H1 (cell line): ENCODE results near the gene OPCML. TPM values are rescaled to one million over a fixed set of nuclear protein-coding genes. Genes with fewer than 3 reads are reported as not detected.

ENCODE experiments used
- CTCF ChIA-PET: fragments of 300-600 bp; sonication (Branson Sonifier 250); formaldehyde crosslinking; loops from one replicate; lab custom pipeline; 2021; ENCODE audit not compliant: partially characterized antibody; lab: Charles Lee
- POLR2A ChIA-PET: fragments of 300-600 bp; sonication (Branson Sonifier 250); formaldehyde crosslinking; loops from one replicate; lab custom pipeline; 2021; ENCODE audit warnings: inconsistent platforms; ENCODE audit not compliant: partially characterized antibody; lab: Charles Lee
- DNase-seq, 2 experiments: peaks; one replicate each; pipeline versions ENCODE4 v3.0.0 to v3.0.0-alpha.2; 2010 to 2022; ENCODE audit warnings: low spot score in 2 of 2, low read depth in 1 of 2, mixed read lengths in 1 of 2
- FAIRE-seq: peaks from 2 replicates; lab custom pipeline; 2011; peaks lifted over from hg19 to GRCh38; lab: Jason Lieb, UNC
- H2AFZ ChIP-seq: 2 replicates; pipeline ENCODE4 v1.8.1; 2012; ENCODE audit warnings: low read length, inconsistent platforms
- H2AK5ac ChIP-seq: 2 replicates; pipeline ENCODE4 v1.6.1; 2013; ENCODE audit warnings: low read depth, low read length
- H2BK120ac ChIP-seq: replicated peaks from 2 replicates; pipeline ENCODE3; 2013; ENCODE audit warnings: low read depth, low read length, inconsistent platforms
- H2BK12ac ChIP-seq: 2 replicates; pipeline ENCODE4 v1.6.1; 2013; ENCODE audit warnings: low read depth, low read length
- H2BK15ac ChIP-seq: 2 replicates; pipeline ENCODE4 v1.6.1; 2013; ENCODE audit warnings: low read length
- H2BK20ac ChIP-seq: 2 replicates; pipeline ENCODE4 v1.6.1; 2013; ENCODE audit warnings: low read length
- H2BK5ac ChIP-seq: 2 replicates; pipeline ENCODE4 v1.6.1; 2013; ENCODE audit warnings: low read depth, low read length
- H3K14ac ChIP-seq: 2 replicates; pipeline ENCODE4 v1.6.1; 2013; ENCODE audit warnings: inconsistent platforms; ENCODE audit not compliant: insufficient read length
- H3K18ac ChIP-seq: 2 replicates; pipeline ENCODE4 v1.6.1; 2013; ENCODE audit warnings: low read length; ENCODE audit errors: extremely low read depth
- H3K23ac ChIP-seq: 2 replicates; pipeline ENCODE4 v1.6.1; 2013; ENCODE audit warnings: inconsistent platforms; ENCODE audit not compliant: insufficient read length
- H3K23me2 ChIP-seq: 2 replicates; pipeline ENCODE4 v1.6.1; 2013; ENCODE audit warnings: low read depth, low read length
- H3K27ac ChIP-seq: 2 replicates; pipeline ENCODE4 v1.6.1; 2011; ENCODE audit warnings: low read depth, low read length, inconsistent platforms
- H3K27me3 ChIP-seq, 4 experiments: replicated peaks in 1 of 4; 1 replicate in 1 of 4; 2 replicates in 3 of 4; pipeline versions ENCODE4 v1.6.1 to v1.8.1; 2011 to 2013; ENCODE audit warnings: low read length in 3 of 4, mild to moderate bottlenecking in 3 of 4, inconsistent platforms in 2 of 4, mixed read lengths in 2 of 4, moderate library complexity in 1 of 4; ENCODE audit not compliant: control insufficient read depth in 3 of 4, insufficient read depth in 3 of 4; ENCODE audit errors: extremely low read depth in 1 of 4
- H3K36me3 ChIP-seq, 4 experiments: 2 replicates each; pipeline versions ENCODE4 v1.6.1 to v1.8.1; 2011 to 2013; ENCODE audit warnings: mild to moderate bottlenecking in 4 of 4, low read length in 3 of 4, moderate library complexity in 2 of 4, control low read depth in 1 of 4, inconsistent platforms in 1 of 4; ENCODE audit not compliant: insufficient read depth in 4 of 4, control insufficient read depth in 2 of 4
- H3K4ac ChIP-seq: replicated peaks from 2 replicates; pipeline ENCODE3; 2013; ENCODE audit warnings: low read length, low read depth, mixed read lengths, inconsistent platforms; ENCODE audit not compliant: insufficient read length
- H3K4me1 ChIP-seq, 4 experiments: replicated peaks in 1 of 4; 1 replicate in 1 of 4; 2 replicates in 3 of 4; pipeline versions ENCODE4 v1.6.1 to v1.8.1; 2011 to 2013; ENCODE audit warnings: low read length in 3 of 4, inconsistent platforms in 2 of 4, mixed read lengths in 1 of 4; ENCODE audit not compliant: insufficient read depth in 4 of 4, control insufficient read depth in 3 of 4
- H3K4me2 ChIP-seq, 2 experiments: 2 replicates each; pipeline versions ENCODE4 v1.6.1 to v1.8.1; 2011 to 2013; ENCODE audit warnings: low read depth in 2 of 2, low read length in 2 of 2, control low read depth in 1 of 2, inconsistent platforms in 1 of 2, mild to moderate bottlenecking in 1 of 2; ENCODE audit not compliant: insufficient read depth in 1 of 2
- H3K4me3 ChIP-seq, 4 experiments: fragments of 200-600, 300-600 bp in 1 of 4; sonication (generic), shearing (Covaris generic), sonication (Bioruptor Twin) in 1 of 4; 2 replicates each; pipeline versions ENCODE4 v1.5.1 to v1.8.1; 2011 to 2016; ENCODE audit warnings: low read length in 4 of 4, low read depth in 3 of 4, control low read depth in 2 of 4, inconsistent platforms in 2 of 4, mild to moderate bottlenecking in 2 of 4, mixed read lengths in 1 of 4, moderate library complexity in 1 of 4; ENCODE audit not compliant: insufficient read depth in 2 of 4; ENCODE audit errors: extremely low read depth in 1 of 4
- H3K56ac ChIP-seq: replicated peaks from 2 replicates; pipeline ENCODE3; 2013; ENCODE audit warnings: low read depth, mild to moderate bottlenecking, mixed read lengths, low read length, inconsistent platforms; ENCODE audit not compliant: insufficient read length
- H3K79me1 ChIP-seq: 2 replicates; pipeline ENCODE4 v1.6.1; 2013; ENCODE audit warnings: low read depth, low read length, control low read depth
- H3K79me2 ChIP-seq, 2 experiments: 2 replicates each; pipeline versions ENCODE4 v1.6.1 to v1.8.1; 2012 to 2013; ENCODE audit warnings: low read length in 2 of 2, mild to moderate bottlenecking in 2 of 2, inconsistent platforms in 1 of 2; ENCODE audit not compliant: insufficient read depth in 2 of 2, control insufficient read depth in 1 of 2
- H3K9ac ChIP-seq, 4 experiments: replicated peaks in 1 of 4; 1 replicate in 1 of 4; 2 replicates in 3 of 4; pipeline versions ENCODE4 v1.6.1 to v1.8.1; 2011 to 2013; ENCODE audit warnings: low read depth in 3 of 4, low read length in 3 of 4, control low read depth in 2 of 4, mild to moderate bottlenecking in 2 of 4, moderate library complexity in 2 of 4, inconsistent platforms in 1 of 4; ENCODE audit errors: extremely low read depth in 1 of 4
- H3K9me3 ChIP-seq, 2 experiments: 2 replicates each; pipeline versions ENCODE4 v1.6.1 to v1.8.1; 2012 to 2013; ENCODE audit warnings: mild to moderate bottlenecking in 2 of 2, moderate library complexity in 2 of 2, control low read depth in 1 of 2, inconsistent platforms in 1 of 2, low read depth in 1 of 2, low read length in 1 of 2, mixed read lengths in 1 of 2; ENCODE audit not compliant: insufficient read depth in 2 of 2
- H4K20me1 ChIP-seq, 2 experiments: replicated peaks in 1 of 2; 2 replicates each; pipeline versions ENCODE3 to v1.8.1; 2011 to 2013; ENCODE audit warnings: inconsistent platforms in 2 of 2, low read length in 2 of 2, mild to moderate bottlenecking in 1 of 2; ENCODE audit not compliant: insufficient read depth in 2 of 2, control insufficient read depth in 1 of 2
- H4K5ac ChIP-seq: 2 replicates; pipeline ENCODE4 v1.6.1; 2013; ENCODE audit warnings: low read length, low read depth, mixed read lengths, inconsistent platforms; ENCODE audit not compliant: insufficient read length
- H4K8ac ChIP-seq: 2 replicates; pipeline ENCODE4 v1.8.0; 2013; ENCODE audit warnings: mild to moderate bottlenecking, moderate library complexity, low read length, inconsistent platforms; ENCODE audit not compliant: insufficient read depth; ENCODE audit errors: extremely low read depth
- H4K91ac ChIP-seq: replicated peaks from 2 replicates; pipeline ENCODE3; 2013; ENCODE audit warnings: low read length, mixed read lengths, inconsistent platforms; ENCODE audit not compliant: insufficient read length
- CBX5 ChIP-seq: fragments of 300-800, 300-1000 bp; sonication (generic); IDR thresholded peaks from 2 replicates; pipeline ENCODE4 v1.7.1; 2016; ENCODE audit warnings: antibody characterized with exemption, low read length, low read depth
- KDM4A ChIP-seq: IDR thresholded peaks from one replicate; pipeline ENCODE4 v1.7.1; 2012; ENCODE audit warnings: low read depth, mild to moderate bottlenecking, moderate library complexity, low read length, inconsistent platforms; ENCODE audit not compliant: severe bottlenecking
- SIRT6 ChIP-seq: IDR thresholded peaks from one replicate; pipeline ENCODE4 v1.7.1; 2012; ENCODE audit warnings: low read length, inconsistent platforms
- SIX5 ChIP-seq: IDR thresholded peaks from 2 replicates; pipeline ENCODE4 v1.6.1; 2011; ENCODE audit warnings: mild to moderate bottlenecking, low read depth, low read length
- TBP ChIP-seq: IDR thresholded peaks from 2 replicates; pipeline ENCODE4 v1.6.1; 2011; ENCODE audit warnings: low read depth, low read length, improper control_type of control experiment
- YY1 ChIP-seq: IDR thresholded peaks from 2 replicates; pipeline ENCODE4 v1.6.1; 2011; ENCODE audit warnings: low read depth, mild to moderate bottlenecking, low read length
- WGBS, 2 experiments: shearing (Covaris generic) in 1 of 2; methylation state at CpG; one replicate each; pipeline versions ENCODE4 v1.1.6 to v1.1.7; 2013 to 2015; ENCODE audit warnings: low lambda C conversion rate in 2 of 2, mixed read lengths in 2 of 2, inconsistent platforms in 1 of 2, low coverage in 1 of 2, missing lambda C conversion rate in 1 of 2; ENCODE audit not compliant: insufficient replicate concordance in 2 of 2, insufficient coverage in 1 of 2, insufficient read length in 1 of 2; ENCODE audit errors: extremely low coverage in 1 of 2, missing lambda C conversion rate in 1 of 2; 5-methylcytosine and 5-hydroxymethylcytosine counted together
- polyA plus RNA-seq, 7 experiments: library from polyadenylated mRNA; depleted of rRNA in 3 of 7; stranded (reverse) in 5 of 7; unstranded in 2 of 7; fragments of >200 nt in 5 of 7; fragments of 200-250 nt in 2 of 7; gene quantifications; 1 replicate in 5 of 7; 2 replicates in 1 of 7; 4 replicates in 1 of 7; pipeline versions ENCODE4 v1.2.1 to v1.2.3, GENCODE V29; 2011 to 2013; ENCODE audit warnings: missing spikeins in 2 of 7, mixed read lengths in 2 of 7
- total RNA-seq: library from RNA; stranded (reverse); fragmentation: NEBNext Ultra II Directional; extraction: Animal tissue kit (Norgen Biotek cat#: 25700); gene quantifications from 2 replicates; pipeline ENCODE4 v1.2.1, GENCODE V29; 2021

Gene OPCML
- total and polyA plus RNA-seq, 2 of the 8 experiments (the other 6 are each of a cell fraction or from before 2014, with no cell fraction given): 2.3 to 3.1 TPM

GRCh38 chr11:132914600-132914999 lies 617.7 kb downstream of the OPCML start:
- H2BK120ac ChIP-seq: no peak overlapping the region
- no peak overlapping the region for H3K4me2 ChIP-seq
- TF ChIP-seq CBX5: no peak
- no peak for TF ChIP-seq SIX5
- no peak for TF ChIP-seq SIRT6
- no peak for TF ChIP-seq YY1
- TF ChIP-seq TBP: no peak
- TF ChIP-seq KDM4A: no peak
- ChIA-PET CTCF (no interaction called here), POLR2A (no interaction called here)
- H3K9me3 ChIP-seq: no peaks in the 10 kb centered on the region
- H4K8ac ChIP-seq: no peak overlapping the region
- no peak overlapping the region for H4K5ac ChIP-seq
- no peak overlapping the region for H3K4me3 ChIP-seq
- no peak overlapping the region for H2BK12ac ChIP-seq
- no peak overlapping the region for H3K14ac ChIP-seq
- DNase-seq (no peak), FAIRE-seq (no peak)
- H4K20me1 ChIP-seq: no peaks in the 10 kb centered on the region
- H2AK5ac ChIP-seq: no peak overlapping the region
- no peaks in the 10 kb centered on the region for H3K27me3 ChIP-seq
- H3K9ac ChIP-seq: no peak overlapping the region
- whole genome bisulfite sequencing, 2 experiments: 92% methylated on average over 5 of the region's 5 CpGs; no CpG with 5 or more reads in 1 of the 2 experiments
- H2AFZ ChIP-seq: no peak overlapping the region
- H3K23me2 ChIP-seq: no peaks in the 10 kb centered on the region
- no peaks in the 10 kb centered on the region for H3K79me2 ChIP-seq
- H3K4ac ChIP-seq: no peak overlapping the region
- H3K56ac ChIP-seq: no peak overlapping the region
- no peak overlapping the region for H2BK5ac ChIP-seq
- H3K27ac ChIP-seq: no peak overlapping the region
- no peak overlapping the region for H3K18ac ChIP-seq
- H3K36me3 ChIP-seq: no peaks in the 10 kb centered on the region
- H3K79me1 ChIP-seq: no peaks in the 10 kb centered on the region
- no peak overlapping the region for H2BK15ac ChIP-seq
- no peak overlapping the region for H2BK20ac ChIP-seq
- no peak overlapping the region for H3K23ac ChIP-seq
- peaks cover 0 to under 1% (median 0%) of the 10 kb centered on the region in 4 experiments; a peak in 1 of 7 replicates for H3K4me1 ChIP-seq
- no peak overlapping the region for H4K91ac ChIP-seq
